ENCODE measurements around the gene C8G. TPM values are rescaled to one million over a fixed set of nuclear protein-coding genes. Genes with fewer than 3 reads are reported as not detected.

Gene C8G
- total RNA-seq, 1 donor from 2014 or later: not detected

GRCh38 chr9:136958898-136959850 is 14.1 kb downstream of the C8G start:
- Histone ChIP-seq H3K9ac (ENCODE audit: low read depth in 1 of 3, low read length in 3 of 3) (no peak overlapping the region), H3K4me3 (ENCODE audit: low read length in 3 of 3) (no peak overlapping the region), H3K9me3 (ENCODE audit: control insufficient read depth in 3 of 3, low read length in 3 of 3) (no peaks in the 10 kb centered on the region), H3K4me1 (ENCODE audit: control insufficient read depth in 3 of 3, insufficient read depth in 3 of 3, low read length in 3 of 3) (peaks cover 3 to 9% (median 7%) of the 10 kb centered on the region in 3 donors), H3K27me3 (ENCODE audit: control insufficient read depth in 3 of 3, insufficient read depth in 3 of 3, low read length in 3 of 3) (peaks cover 0 to 12% (median 5%) of the 10 kb centered on the region in 3 donors), H3K36me3 (ENCODE audit: control insufficient read depth in 3 of 3, insufficient read depth in 3 of 3, low read length in 3 of 3) (no peaks in the 10 kb centered on the region), H3K27ac (ENCODE audit: low read depth, low read length) (no peak overlapping the region)

GRCh38 chr9:136960212-136960937 is 15.3 kb downstream of the C8G start:
- H3K27ac ChIP-seq (ENCODE audit: low read depth, low read length): no peak overlapping the region

GRCh38 chr9:136960938-136961275 is 15.9 kb downstream of the C8G start:
- peaks cover 3 to 10% (median 9%) of the 10 kb centered on the region in 3 donors for H3K4me1 ChIP-seq (ENCODE audit: control insufficient read depth in 3 of 3, insufficient read depth in 3 of 3, low read length in 3 of 3)
- no peak overlapping the region for H3K9ac ChIP-seq (ENCODE audit: low read depth in 1 of 3, low read length in 3 of 3)
- H3K27ac ChIP-seq (ENCODE audit: low read depth, low read length): no peak overlapping the region
- H3K9me3 ChIP-seq (ENCODE audit: control insufficient read depth in 3 of 3, low read length in 3 of 3): no peaks in the 10 kb centered on the region
- H3K27me3 ChIP-seq (ENCODE audit: control insufficient read depth in 3 of 3, insufficient read depth in 3 of 3, low read length in 3 of 3): peaks cover 5 to 15% (median 9%) of the 10 kb centered on the region in 3 donors
- H3K36me3 ChIP-seq (ENCODE audit: control insufficient read depth in 3 of 3, insufficient read depth in 3 of 3, low read length in 3 of 3): no peaks in the 10 kb centered on the region
- H3K4me3 ChIP-seq (ENCODE audit: low read length in 3 of 3): no peak overlapping the region

More at GRCh38 chr9:136960212-136960937, 15.3 kb downstream of the C8G start:
- H3K4me1 ChIP-seq (ENCODE audit: control insufficient read depth in 3 of 3, insufficient read depth in 3 of 3, low read length in 3 of 3): peaks cover 3 to 10% (median 9%) of the 10 kb centered on the region in 3 donors
- H3K9me3 ChIP-seq (ENCODE audit: control insufficient read depth in 3 of 3, low read length in 3 of 3): no peaks in the 10 kb centered on the region
- peaks cover 0 to 12% (median 5%) of the 10 kb centered on the region in 3 donors for H3K27me3 ChIP-seq (ENCODE audit: control insufficient read depth in 3 of 3, insufficient read depth in 3 of 3, low read length in 3 of 3)
- no peaks in the 10 kb centered on the region for H3K36me3 ChIP-seq (ENCODE audit: control insufficient read depth in 3 of 3, insufficient read depth in 3 of 3, low read length in 3 of 3)
- H3K9ac ChIP-seq (ENCODE audit: low read depth in 1 of 3, low read length in 3 of 3): no peak overlapping the region
- no peak overlapping the region for H3K4me3 ChIP-seq (ENCODE audit: low read length in 3 of 3)

DNA sequence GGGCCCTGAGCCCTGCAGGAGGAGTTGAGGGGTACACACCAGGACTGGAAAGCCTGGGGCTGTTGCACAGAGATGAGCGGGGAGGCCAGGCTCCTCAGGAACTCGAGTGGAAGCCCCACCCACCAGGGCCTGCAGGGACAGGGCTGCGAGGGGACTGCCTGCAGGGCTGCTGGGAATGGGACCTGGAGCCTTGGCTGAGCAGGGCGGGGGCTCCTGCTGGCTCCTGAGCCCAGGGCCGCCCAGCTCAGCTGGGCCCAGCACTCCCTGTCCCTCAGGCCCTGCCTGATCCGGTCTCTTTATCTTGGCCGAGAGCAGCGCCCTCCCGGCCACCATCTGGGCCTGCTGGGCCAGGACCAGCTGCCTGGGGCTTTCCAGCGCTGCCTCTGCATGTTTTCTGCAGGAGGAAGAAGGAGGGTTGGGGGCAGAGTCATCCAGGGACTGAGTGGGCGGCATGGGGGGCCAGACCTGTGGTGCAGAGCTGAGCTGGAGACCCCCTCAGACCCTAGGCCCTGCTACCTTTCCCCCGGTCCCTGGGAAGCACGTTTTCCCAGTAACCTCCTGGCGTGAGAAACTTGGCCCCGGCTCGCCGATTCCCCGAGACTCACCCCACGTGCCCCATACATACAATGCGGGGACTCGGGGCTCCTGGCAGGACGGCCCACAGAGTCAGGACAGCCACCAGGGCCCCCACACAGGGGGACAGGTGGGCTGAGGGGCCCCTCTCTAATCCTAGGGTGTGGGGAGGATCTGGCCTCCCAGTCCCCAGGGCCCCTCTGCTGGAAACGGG is 16.4 kb downstream of the C8G start:
- H3K27ac ChIP-seq (ENCODE audit: low read depth, low read length): no peak overlapping the region
- H3K9ac ChIP-seq (ENCODE audit: low read depth in 1 of 3, low read length in 3 of 3): no peak overlapping the region
- H3K4me3 ChIP-seq (ENCODE audit: low read length in 3 of 3): no peak overlapping the region
- H3K9me3 ChIP-seq (ENCODE audit: control insufficient read depth in 3 of 3, low read length in 3 of 3): no peaks in the 10 kb centered on the region
- no peaks in the 10 kb centered on the region for H3K36me3 ChIP-seq (ENCODE audit: control insufficient read depth in 3 of 3, insufficient read depth in 3 of 3, low read length in 3 of 3)
- H3K27me3 ChIP-seq (ENCODE audit: control insufficient read depth in 3 of 3, insufficient read depth in 3 of 3, low read length in 3 of 3): peaks cover 7 to 20% (median 13%) of the 10 kb centered on the region in 3 donors
- H3K4me1 ChIP-seq (ENCODE audit: control insufficient read depth in 3 of 3, insufficient read depth in 3 of 3, low read length in 3 of 3): peaks cover 3 to 10% (median 9%) of the 10 kb centered on the region in 3 donors

DNA sequence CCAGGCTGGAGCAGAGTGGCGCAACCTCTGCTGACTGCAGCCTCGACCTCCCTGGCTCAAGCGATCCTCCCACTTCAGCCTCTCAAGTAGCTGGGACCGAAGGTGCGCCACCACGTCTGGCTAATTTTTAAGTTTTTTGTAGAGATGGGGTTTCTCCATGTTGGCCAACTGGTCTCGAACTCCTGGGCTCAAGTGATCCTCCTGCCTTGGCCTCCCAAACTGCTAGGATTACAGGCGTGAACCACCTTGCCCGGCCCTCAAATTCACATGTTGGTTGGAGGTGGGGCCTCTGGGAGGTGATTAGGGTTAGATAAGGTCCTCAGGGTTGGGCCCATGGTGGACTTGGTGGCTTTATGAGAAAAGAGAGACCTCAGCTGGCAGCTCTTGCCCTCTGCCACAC is 17.1 kb downstream of the C8G start:
- H3K9ac ChIP-seq (ENCODE audit: low read depth in 1 of 3, low read length in 3 of 3): no peak overlapping the region

GRCh38 chr9:136962701-136963248 is 17.7 kb downstream of the C8G start:
- no peaks in the 10 kb centered on the region for H3K36me3 ChIP-seq (ENCODE audit: control insufficient read depth in 3 of 3, insufficient read depth in 3 of 3, low read length in 3 of 3)
- H3K9ac ChIP-seq (ENCODE audit: low read depth in 1 of 3, low read length in 3 of 3): no peak overlapping the region
- peaks cover 7 to 20% (median 13%) of the 10 kb centered on the region in 3 donors for H3K27me3 ChIP-seq (ENCODE audit: control insufficient read depth in 3 of 3, insufficient read depth in 3 of 3, low read length in 3 of 3)
- no peak overlapping the region for H3K4me3 ChIP-seq (ENCODE audit: low read length in 3 of 3)
- peaks cover 3 to 10% (median 9%) of the 10 kb centered on the region in 3 donors for H3K4me1 ChIP-seq (ENCODE audit: control insufficient read depth in 3 of 3, insufficient read depth in 3 of 3, low read length in 3 of 3)
- H3K27ac ChIP-seq (ENCODE audit: low read depth, low read length): no peak overlapping the region
- H3K9me3 ChIP-seq (ENCODE audit: control insufficient read depth in 3 of 3, low read length in 3 of 3): no peaks in the 10 kb centered on the region

More for the DNA sequence above, 17.1 kb downstream of the C8G start:
- peaks cover 7 to 20% (median 13%) of the 10 kb centered on the region in 3 donors for H3K27me3 ChIP-seq (ENCODE audit: control insufficient read depth in 3 of 3, insufficient read depth in 3 of 3, low read length in 3 of 3)
- H3K27ac ChIP-seq (ENCODE audit: low read depth, low read length): no peak overlapping the region
- no peaks in the 10 kb centered on the region for H3K9me3 ChIP-seq (ENCODE audit: control insufficient read depth in 3 of 3, low read length in 3 of 3)
- no peaks in the 10 kb centered on the region for H3K36me3 ChIP-seq (ENCODE audit: control insufficient read depth in 3 of 3, insufficient read depth in 3 of 3, low read length in 3 of 3)
- no peak overlapping the region for H3K4me3 ChIP-seq (ENCODE audit: low read length in 3 of 3)
- peaks cover 3 to 10% (median 9%) of the 10 kb centered on the region in 3 donors for H3K4me1 ChIP-seq (ENCODE audit: control insufficient read depth in 3 of 3, insufficient read depth in 3 of 3, low read length in 3 of 3)

DNA sequence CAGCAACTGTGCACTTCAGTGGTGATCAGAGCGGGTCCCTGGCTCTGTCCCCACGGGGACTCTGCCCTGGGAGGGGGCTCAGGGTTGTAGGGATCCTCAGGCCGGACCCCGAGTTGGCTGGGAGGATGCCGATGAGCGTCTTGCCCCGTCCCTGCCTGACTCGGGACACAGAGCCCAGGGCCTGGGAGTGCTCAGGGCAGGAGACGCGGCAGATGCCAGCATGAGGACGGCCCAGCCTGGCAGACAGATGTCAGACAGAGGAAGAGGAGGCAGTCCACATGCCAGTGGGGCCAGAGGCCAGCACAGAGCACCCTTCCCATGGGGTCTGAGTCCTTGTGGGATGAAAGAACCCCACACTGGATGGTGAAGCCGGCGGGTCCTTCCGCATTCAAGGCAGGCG is 18.3 kb downstream of the C8G start:
- Histone ChIP-seq H3K4me3 (ENCODE audit: low read length in 3 of 3) (no peak overlapping the region), H3K4me1 (ENCODE audit: control insufficient read depth in 3 of 3, insufficient read depth in 3 of 3, low read length in 3 of 3) (peaks cover 3 to 10% (median 9%) of the 10 kb centered on the region in 3 donors), H3K27me3 (ENCODE audit: control insufficient read depth in 3 of 3, insufficient read depth in 3 of 3, low read length in 3 of 3) (peaks cover 7 to 20% (median 13%) of the 10 kb centered on the region in 3 donors), H3K27ac (ENCODE audit: low read depth, low read length) (no peak overlapping the region), H3K36me3 (ENCODE audit: control insufficient read depth in 3 of 3, insufficient read depth in 3 of 3, low read length in 3 of 3) (no peaks in the 10 kb centered on the region), H3K9me3 (ENCODE audit: control insufficient read depth in 3 of 3, low read length in 3 of 3) (no peaks in the 10 kb centered on the region), H3K9ac (ENCODE audit: low read depth in 1 of 3, low read length in 3 of 3) (peak overlapping the region in 1 of 3 donors; percentile 8)

DNA sequence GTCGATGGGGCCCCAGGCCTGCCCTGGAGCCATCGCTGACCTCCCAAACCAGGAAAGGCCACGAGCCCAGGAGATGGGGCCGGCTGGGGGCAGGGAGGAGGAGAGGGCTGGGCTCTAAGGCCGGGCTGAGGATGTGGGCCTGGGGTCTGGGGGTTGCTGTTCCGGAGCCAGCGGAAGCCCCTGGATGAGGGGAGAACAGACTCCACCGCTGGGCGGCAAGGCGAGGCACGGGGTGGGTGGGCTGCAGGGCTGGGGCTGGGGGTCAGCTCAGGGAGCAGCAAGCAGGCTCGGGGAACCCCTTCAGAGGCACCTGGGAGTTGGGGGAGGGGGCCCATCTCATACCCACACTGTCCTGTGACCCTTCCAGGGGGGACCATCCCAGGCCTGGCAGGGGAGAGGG is 18.7 kb downstream of the C8G start:
- no peak overlapping the region for H3K27ac ChIP-seq (ENCODE audit: low read depth, low read length)
- H3K27me3 ChIP-seq (ENCODE audit: control insufficient read depth in 3 of 3, insufficient read depth in 3 of 3, low read length in 3 of 3): peaks cover 7 to 16% (median 13%) of the 10 kb centered on the region in 3 donors
- no peak overlapping the region for H3K9ac ChIP-seq (ENCODE audit: low read depth in 1 of 3, low read length in 3 of 3)
- H3K4me1 ChIP-seq (ENCODE audit: control insufficient read depth in 3 of 3, insufficient read depth in 3 of 3, low read length in 3 of 3): peaks cover 3 to 10% (median 9%) of the 10 kb centered on the region in 3 donors
- no peak overlapping the region for H3K4me3 ChIP-seq (ENCODE audit: low read length in 3 of 3)
- H3K9me3 ChIP-seq (ENCODE audit: control insufficient read depth in 3 of 3, low read length in 3 of 3): no peaks in the 10 kb centered on the region
- H3K36me3 ChIP-seq (ENCODE audit: control insufficient read depth in 3 of 3, insufficient read depth in 3 of 3, low read length in 3 of 3): no peaks in the 10 kb centered on the region

DNA sequence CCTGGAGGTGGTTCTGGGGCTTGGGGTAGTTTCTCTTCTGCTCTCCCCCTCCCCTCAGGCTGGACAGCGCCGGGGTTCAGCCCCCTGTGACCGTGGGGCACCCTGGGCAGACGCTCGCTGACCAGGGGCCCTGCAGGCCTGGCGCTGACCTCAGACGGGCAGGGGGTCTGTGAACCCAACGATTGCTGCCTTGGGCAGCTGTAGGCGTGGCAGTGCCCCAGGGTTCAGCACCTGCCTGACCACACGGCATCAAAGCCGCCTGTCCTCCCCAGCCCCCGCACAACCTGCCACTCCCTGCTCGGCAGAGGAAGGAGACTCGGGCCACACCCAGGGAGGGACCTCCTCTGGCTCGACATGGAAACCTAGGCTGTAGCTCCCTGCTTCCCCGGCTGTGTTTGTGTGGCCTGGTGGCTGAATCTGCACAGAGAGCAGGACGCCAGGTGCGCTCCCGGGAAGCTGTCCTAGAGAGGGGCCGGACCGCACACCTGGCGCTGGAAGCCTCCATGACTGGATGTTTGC is 19.2 kb downstream of the C8G start:
- Histone ChIP-seq H3K27ac (ENCODE audit: low read depth, low read length) (no peak overlapping the region), H3K9me3 (ENCODE audit: control insufficient read depth in 3 of 3, low read length in 3 of 3) (no peaks in the 10 kb centered on the region), H3K36me3 (ENCODE audit: control insufficient read depth in 3 of 3, insufficient read depth in 3 of 3, low read length in 3 of 3) (no peaks in the 10 kb centered on the region), H3K9ac (ENCODE audit: low read depth in 1 of 3, low read length in 3 of 3) (no peak overlapping the region), H3K4me1 (ENCODE audit: control insufficient read depth in 3 of 3, insufficient read depth in 3 of 3, low read length in 3 of 3) (peaks cover 3 to 10% (median 9%) of the 10 kb centered on the region in 3 donors), H3K4me3 (ENCODE audit: low read length in 3 of 3) (no peak overlapping the region), H3K27me3 (ENCODE audit: control insufficient read depth in 3 of 3, insufficient read depth in 3 of 3, low read length in 3 of 3) (peaks cover 7 to 13% (median 13%) of the 10 kb centered on the region in 3 donors)
